OCI-LY3 (cell line): ENCODE data around the gene ABCC9.

Experiments
- H2AFZ ChIP-seq: fragments of 200-600, 300-600 bp; shearing (Covaris generic); 2 replicates; pipeline ENCODE4 v1.6.0; 2014; ENCODE audit warnings: antibody characterized with exemption, low read depth, low read length
- H3K27ac ChIP-seq: fragments of 200-600, 300-600 bp; sonication (generic); 2 replicates; pipeline ENCODE4 v1.5.1; 2014; ENCODE audit warnings: mild to moderate bottlenecking, low read length, moderate library complexity, mixed read lengths
- H3K27me3 ChIP-seq: fragments of 200-600, 300-600 bp; sonication (generic); 2 replicates; pipeline ENCODE4 v1.6.1; 2014; ENCODE audit warnings: low read depth, low read length, mixed read lengths
- H3K36me3 ChIP-seq: fragments of 200-600, 300-600 bp; sonication (generic); replicated peaks from 2 replicates; pipeline ENCODE3; 2014; ENCODE audit warnings: low read depth, low read length, mixed read lengths
- H3K4me1 ChIP-seq: fragments of 300-600, 200-600 bp; sonication (generic); 2 replicates; pipeline ENCODE4 v1.6.1; 2014; ENCODE audit warnings: low read length, mixed read lengths
- H3K4me2 ChIP-seq: fragments of 200-600, 300-600 bp; sonication (generic); 2 replicates; pipeline ENCODE4 v1.6.1; 2014; ENCODE audit warnings: low read length, mixed read lengths
- H3K4me3 ChIP-seq: fragments of 300-600, 200-600 bp; sonication (generic); 2 replicates; pipeline ENCODE4 v1.5.1; 2014; ENCODE audit warnings: antibody characterized with exemption, mild to moderate bottlenecking, low read length, moderate library complexity
- H3K79me2 ChIP-seq: fragments of 300-600, 200-600 bp; shearing (Covaris generic); 2 replicates; pipeline ENCODE4 v1.6.1; 2014; ENCODE audit warnings: mild to moderate bottlenecking, low read length, mixed read lengths
- H3K9ac ChIP-seq: fragments of 300-600, 200-600 bp; shearing (Covaris generic); 2 replicates; pipeline ENCODE4 v1.6.0; 2014; ENCODE audit warnings: mild to moderate bottlenecking, low read length, moderate library complexity
- H3K9me3 ChIP-seq: fragments of 200-600, 300-600 bp; shearing (Covaris generic); 2 replicates; pipeline ENCODE4 v1.6.1; 2014; ENCODE audit warnings: low read length, mixed read lengths; ENCODE audit not compliant: insufficient read depth
- H4K20me1 ChIP-seq: fragments of 200-600, 300-600 bp; sonication (generic); 2 replicates; pipeline ENCODE4 v1.6.1; 2016; ENCODE audit warnings: low read length, mixed read lengths; ENCODE audit not compliant: insufficient read depth
- EZH2phosphoT487 ChIP-seq: fragments of 200-600 bp; shearing (Covaris generic); IDR thresholded peaks from 2 replicates; pipeline ENCODE4 v1.6.1; 2018; ENCODE audit warnings: antibody characterized with exemption, mixed run types, low read depth
- TF ChIP-seq, protein P1 (sequence below): fragments of 200-600, 300-600 bp; sonication (generic); IDR thresholded peaks from 2 replicates; pipeline ENCODE4 v1.5.1; 2014; ENCODE audit warnings: antibody characterized with exemption, low read length, low read depth

The ABCC9 gene

DNA sequence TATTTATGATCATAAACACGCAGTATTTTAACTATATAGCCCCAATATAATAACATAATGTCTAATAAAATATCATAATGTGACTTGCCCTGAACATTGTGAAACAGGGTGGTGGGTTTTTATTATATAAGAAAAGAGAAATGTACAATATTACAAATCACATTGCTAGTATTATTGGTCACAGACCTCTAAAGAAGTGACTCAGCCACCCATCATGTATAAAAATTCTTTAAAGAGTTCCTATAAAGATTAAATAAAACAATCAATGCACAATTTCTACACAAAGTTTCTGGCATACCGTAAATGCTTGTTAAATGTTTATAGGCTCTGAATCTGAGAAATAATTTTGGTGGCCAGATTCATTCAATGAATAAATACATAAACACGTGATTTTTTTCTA, 28.9 kb downstream of the ABCC9 start:
- no peak overlapping the region for H3K9ac ChIP-seq
- H4K20me1 ChIP-seq = no peaks in the 10 kb centered on the region
- no peaks in the 10 kb centered on the region for H3K9me3 ChIP-seq
- no peaks in the 10 kb centered on the region for H3K27me3 ChIP-seq
- H3K4me2 ChIP-seq = no peak overlapping the region
- TF ChIP-seq, protein P1, sequence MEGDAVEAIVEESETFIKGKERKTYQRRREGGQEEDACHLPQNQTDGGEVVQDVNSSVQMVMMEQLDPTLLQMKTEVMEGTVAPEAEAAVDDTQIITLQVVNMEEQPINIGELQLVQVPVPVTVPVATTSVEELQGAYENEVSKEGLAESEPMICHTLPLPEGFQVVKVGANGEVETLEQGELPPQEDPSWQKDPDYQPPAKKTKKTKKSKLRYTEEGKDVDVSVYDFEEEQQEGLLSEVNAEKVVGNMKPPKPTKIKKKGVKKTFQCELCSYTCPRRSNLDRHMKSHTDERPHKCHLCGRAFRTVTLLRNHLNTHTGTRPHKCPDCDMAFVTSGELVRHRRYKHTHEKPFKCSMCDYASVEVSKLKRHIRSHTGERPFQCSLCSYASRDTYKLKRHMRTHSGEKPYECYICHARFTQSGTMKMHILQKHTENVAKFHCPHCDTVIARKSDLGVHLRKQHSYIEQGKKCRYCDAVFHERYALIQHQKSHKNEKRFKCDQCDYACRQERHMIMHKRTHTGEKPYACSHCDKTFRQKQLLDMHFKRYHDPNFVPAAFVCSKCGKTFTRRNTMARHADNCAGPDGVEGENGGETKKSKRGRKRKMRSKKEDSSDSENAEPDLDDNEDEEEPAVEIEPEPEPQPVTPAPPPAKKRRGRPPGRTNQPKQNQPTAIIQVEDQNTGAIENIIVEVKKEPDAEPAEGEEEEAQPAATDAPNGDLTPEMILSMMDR = no peak
- no peak overlapping the region for H3K4me3 ChIP-seq
- peaks cover under 1% of the 10 kb centered on the region; the same call in 1 of the 2 replicates for H3K4me1 ChIP-seq
- H2AFZ ChIP-seq = no peak overlapping the region
- H3K36me3 ChIP-seq = no peaks in the 10 kb centered on the region
- no peak overlapping the region for H3K27ac ChIP-seq
- H3K79me2 ChIP-seq = no peaks in the 10 kb centered on the region

DNA sequence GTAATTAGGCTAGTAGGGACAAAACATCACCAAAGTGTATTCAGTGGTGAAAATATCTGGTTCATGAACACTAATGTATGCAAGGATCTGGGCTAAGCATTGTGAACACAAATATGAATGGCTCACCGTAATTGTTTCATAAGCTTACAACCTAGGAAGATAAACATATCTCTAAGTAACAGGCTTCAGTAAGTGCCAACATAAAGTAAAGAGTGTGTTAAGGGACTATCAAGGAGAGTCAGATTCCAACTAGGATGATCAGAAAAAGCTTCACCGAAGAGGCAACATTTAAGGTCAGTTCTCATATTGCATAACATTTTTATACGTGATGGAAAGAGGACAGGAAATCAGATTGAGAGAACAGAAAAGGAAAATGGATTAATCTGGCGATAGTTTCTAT, 29.4 kb downstream of the ABCC9 start:
- Histone ChIP-seq H3K4me2 (no peak overlapping the region), H3K36me3 (no peaks in the 10 kb centered on the region), H2AFZ (no peak overlapping the region), H3K79me2 (no peaks in the 10 kb centered on the region), H3K9me3 (no peaks in the 10 kb centered on the region), H3K4me3 (no peak overlapping the region), H3K4me1 (peaks cover 5% of the 10 kb centered on the region), H3K27me3 (no peaks in the 10 kb centered on the region), H4K20me1 (no peaks in the 10 kb centered on the region), H3K27ac (no peak overlapping the region), H3K9ac (no peak overlapping the region)
- TF ChIP-seq EZH2phosphoT487 = no peak
- TF ChIP-seq, protein P1 = no peak

DNA sequence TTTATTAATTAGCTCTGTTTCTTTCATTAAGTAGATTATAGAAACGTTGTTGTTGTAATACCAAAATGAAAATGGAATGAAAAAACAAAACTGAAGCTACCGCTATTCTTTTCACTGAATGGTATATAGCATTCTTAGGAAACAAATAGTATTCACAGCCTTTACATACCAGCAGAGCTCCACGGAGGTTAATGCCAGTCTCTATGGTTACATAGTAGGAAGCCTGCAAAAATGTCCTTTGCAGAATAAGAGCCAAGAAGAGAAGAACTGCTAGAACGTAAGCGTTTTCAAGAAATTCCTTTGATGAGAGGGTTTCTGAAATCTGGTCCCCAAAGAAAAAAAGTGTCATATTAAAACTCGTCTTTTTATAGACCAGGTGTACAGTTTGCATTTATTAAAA, 30.6 kb downstream of the ABCC9 start:
- Histone ChIP-seq H3K27me3 (no peaks in the 10 kb centered on the region), H3K4me2 (no peak overlapping the region), H3K9ac (no peak overlapping the region), H3K4me3 (no peak overlapping the region), H3K9me3 (no peaks in the 10 kb centered on the region), H4K20me1 (no peaks in the 10 kb centered on the region), H2AFZ (no peak overlapping the region), H3K36me3 (no peaks in the 10 kb centered on the region), H3K79me2 (no peaks in the 10 kb centered on the region), H3K4me1 (peaks cover 11% of the 10 kb centered on the region), H3K27ac (no peak overlapping the region)
- TF ChIP-seq EZH2phosphoT487 = no peak
- TF ChIP-seq, protein P1 = no peak

DNA sequence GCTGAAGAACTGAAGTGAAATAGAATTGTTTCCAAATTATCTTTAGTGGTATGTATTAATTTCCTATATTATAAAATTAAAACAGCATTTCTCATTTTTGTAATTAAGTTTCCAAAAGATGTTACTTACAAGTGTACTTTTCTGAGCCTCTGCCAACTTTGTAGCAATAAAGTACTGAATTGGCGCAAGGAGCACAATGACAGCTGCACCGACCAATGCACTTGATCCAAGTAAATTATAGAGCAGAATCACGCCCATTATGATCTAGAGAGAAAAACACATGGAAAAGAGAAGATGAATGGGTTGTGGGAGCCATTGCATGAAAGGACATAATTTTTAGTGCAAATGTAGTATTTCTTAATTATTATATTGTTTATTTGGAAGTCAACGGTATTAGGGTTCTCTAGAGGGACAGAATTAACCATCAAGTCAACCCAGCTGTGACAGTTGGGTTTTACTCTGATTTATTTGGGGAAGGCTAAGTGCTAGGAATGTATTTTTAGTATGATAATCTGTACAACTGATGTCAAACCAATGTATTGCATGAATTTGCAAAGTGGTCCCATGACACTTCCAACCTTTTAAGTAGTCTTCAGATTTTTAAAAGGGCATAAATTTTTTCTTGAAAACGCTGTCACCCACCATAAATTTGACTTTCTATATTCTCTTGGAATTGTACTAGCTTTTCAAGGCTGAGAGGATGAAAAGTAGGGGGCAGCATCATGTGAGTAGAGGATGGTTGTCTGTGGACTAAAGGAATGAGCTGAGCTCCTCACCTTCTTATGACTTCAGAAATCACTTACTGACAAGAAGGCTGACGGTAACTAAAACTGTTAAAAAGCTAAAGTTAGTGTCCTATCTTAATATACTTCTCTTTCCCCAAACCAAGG, 33.0 kb downstream of the ABCC9 start:
- H3K79me2 ChIP-seq = no peaks in the 10 kb centered on the region

More for the DNA sequence above, 33.0 kb downstream of the ABCC9 start:
- peaks cover 11% of the 10 kb centered on the region for H3K4me1 ChIP-seq
- H3K27me3 ChIP-seq = no peaks in the 10 kb centered on the region
- no peak overlapping the region for H3K9ac ChIP-seq
- H3K9me3 ChIP-seq = no peaks in the 10 kb centered on the region
- TF ChIP-seq, protein P1 = no peak
- TF ChIP-seq EZH2phosphoT487 = no peak
- H4K20me1 ChIP-seq = no peaks in the 10 kb centered on the region
- no peak overlapping the region for H2AFZ ChIP-seq
- no peak overlapping the region for H3K4me3 ChIP-seq
- H3K4me2 ChIP-seq = no peak overlapping the region
- no peak overlapping the region for H3K27ac ChIP-seq
- no peaks in the 10 kb centered on the region for H3K36me3 ChIP-seq
